ENCODE data around the gene MYZAP. TPM values are rescaled to one million over a fixed set of nuclear protein-coding genes. Genes with fewer than 3 reads are reported as not detected.

The MYZAP gene
- total and polyA plus RNA-seq, 2 of the 13 experiments (the other 11 are each of a cell fraction or from before 2014, with no cell fraction given), result not detected

DNA sequence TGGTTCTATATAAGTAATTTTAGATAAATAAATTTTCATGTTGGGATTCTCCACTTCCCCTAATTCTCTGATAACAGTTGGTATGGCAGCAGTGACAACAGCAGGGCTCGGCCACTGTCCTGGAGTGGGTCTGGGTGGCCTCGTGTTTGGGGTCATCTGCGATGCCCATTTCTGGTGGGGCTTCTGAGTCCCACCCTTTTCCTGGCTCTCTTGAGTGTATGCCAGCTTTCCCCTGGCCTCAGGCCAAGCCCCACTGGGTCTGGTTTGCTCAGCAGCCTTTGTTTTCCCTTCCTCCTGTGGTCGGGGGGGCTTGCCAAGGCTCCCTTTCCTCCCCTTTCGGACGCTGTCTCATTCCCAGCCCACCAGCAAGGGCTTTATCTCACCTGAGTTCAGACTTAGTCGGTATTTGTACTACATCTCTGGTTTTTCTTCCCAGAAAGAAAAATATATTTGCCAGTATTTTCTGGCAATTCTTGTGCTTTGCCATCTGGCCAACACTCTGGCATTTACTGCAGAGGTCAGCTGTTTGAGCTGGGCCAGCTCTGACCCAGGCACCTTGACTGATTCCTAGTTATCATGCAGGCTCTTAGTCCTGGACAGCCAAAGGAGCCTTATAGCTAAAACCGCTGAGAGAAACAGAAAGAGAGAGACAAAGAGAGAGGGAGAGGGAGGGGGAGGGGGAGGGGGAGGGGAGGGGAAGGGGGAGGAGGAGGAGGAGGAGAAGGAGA, 35.2 kb downstream of the MYZAP start:
- no peaks in the 10 kb centered on the region for H3K9me3 ChIP-seq (ENCODE audit: low read length)
- no peaks in the 10 kb centered on the region; a peak in 1 of 5 replicates for H3K27me3 ChIP-seq (ENCODE audit: control insufficient read depth in 1 of 2, insufficient read depth in 2 of 2, low read length in 2 of 2)
- no peak for FAIRE-seq
- DNase-seq (ENCODE audit: low spot score), result no peak
- POLR2A ChIA-PET, result no interaction called here
- H2AFZ ChIP-seq (ENCODE audit: low read length), result no peak overlapping the region
- no peak for ATAC-seq
- H3K4me3 ChIP-seq (replicated peaks in 1 of 3; ENCODE audit: insufficient read depth in 1 of 3, low read depth in 2 of 3, low read length in 3 of 3), result no peak overlapping the region
- intact Hi-C loops (cut with micrococcal nuclease; ENCODE audit: unreplicated experiment), result no loop called here
- CTCF ChIA-PET (ENCODE audit: low intra/inter-chr PET ratio, low total read pairs), result no interaction called here
- no peak overlapping the region for H3K4me2 ChIP-seq (ENCODE audit: low read depth, low read length)
- in situ Hi-C loops (cut with HindIII; ENCODE audit: extremely low pct_ligation_motif_present, low pct_unique_long_range_greater_than_20kb), result no loop called here
- H3K9ac ChIP-seq (ENCODE audit: insufficient read depth, low read depth, low read length), result no peak overlapping the region
- BruUV-seq (replicated peaks), result no TSS peak
- TF ChIP-seq ZNF772 (CRISPR knock-in tag; IDR thresholded peaks at IDR 0.05) (no peak), SUZ12 (IDR thresholded peaks at IDR 0.05; ENCODE audit: low read depth, low read length) (no peak), NFE2 (CRISPR knock-in tag; IDR thresholded peaks at IDR 0.05) (no peak), TEAD3 (CRISPR knock-in tag; optimal IDR thresholded peaks at IDR 0.05; ENCODE audit: borderline replicate concordance) (no peak), ZNF792 (CRISPR knock-in tag; IDR thresholded peaks at IDR 0.05) (no peak), HOXA5 (CRISPR knock-in tag; IDR thresholded peaks at IDR 0.05) (no peak), U2AF2 (IDR thresholded peaks at IDR 0.05; ENCODE audit: low read depth, low read length) (no peak), ZFP82 (CRISPR knock-in tag; IDR thresholded peaks at IDR 0.05; ENCODE audit: borderline replicate concordance) (no peak), POLR2G (IDR thresholded peaks at IDR 0.05; ENCODE audit: low read depth, low read length) (no peak), ZNF761 (CRISPR knock-in tag; conservative IDR thresholded peaks at IDR 0.05) (no peak), SATB2 (CRISPR knock-in tag; IDR thresholded peaks at IDR 0.05) (no peak), GTF2F1 (IDR thresholded peaks at IDR 0.05; ENCODE audit: low read length) (no peak), TCF12 (IDR thresholded peaks at IDR 0.05) (no peak), TCF12 (CRISPR knock-in tag; IDR thresholded peaks at IDR 0.05) (no peak), GZF1 (CRISPR knock-in tag; IDR thresholded peaks at IDR 0.05) (no peak), ZNF24 (IDR thresholded peaks at IDR 0.05) (no peak), MTF2 (CRISPR knock-in tag; IDR thresholded peaks at IDR 0.05; ENCODE audit: borderline replicate concordance) (no peak)
- TF ChIP-seq, protein P1, sequence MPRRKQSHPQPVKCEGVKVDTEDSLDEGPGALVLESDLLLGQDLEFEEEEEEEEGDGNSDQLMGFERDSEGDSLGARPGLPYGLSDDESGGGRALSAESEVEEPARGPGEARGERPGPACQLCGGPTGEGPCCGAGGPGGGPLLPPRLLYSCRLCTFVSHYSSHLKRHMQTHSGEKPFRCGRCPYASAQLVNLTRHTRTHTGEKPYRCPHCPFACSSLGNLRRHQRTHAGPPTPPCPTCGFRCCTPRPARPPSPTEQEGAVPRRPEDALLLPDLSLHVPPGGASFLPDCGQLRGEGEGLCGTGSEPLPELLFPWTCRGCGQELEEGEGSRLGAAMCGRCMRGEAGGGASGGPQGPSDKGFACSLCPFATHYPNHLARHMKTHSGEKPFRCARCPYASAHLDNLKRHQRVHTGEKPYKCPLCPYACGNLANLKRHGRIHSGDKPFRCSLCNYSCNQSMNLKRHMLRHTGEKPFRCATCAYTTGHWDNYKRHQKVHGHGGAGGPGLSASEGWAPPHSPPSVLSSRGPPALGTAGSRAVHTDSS (CRISPR knock-in tag; conservative IDR thresholded peaks at IDR 0.05), result no peak
- TF ChIP-seq, protein P2, sequence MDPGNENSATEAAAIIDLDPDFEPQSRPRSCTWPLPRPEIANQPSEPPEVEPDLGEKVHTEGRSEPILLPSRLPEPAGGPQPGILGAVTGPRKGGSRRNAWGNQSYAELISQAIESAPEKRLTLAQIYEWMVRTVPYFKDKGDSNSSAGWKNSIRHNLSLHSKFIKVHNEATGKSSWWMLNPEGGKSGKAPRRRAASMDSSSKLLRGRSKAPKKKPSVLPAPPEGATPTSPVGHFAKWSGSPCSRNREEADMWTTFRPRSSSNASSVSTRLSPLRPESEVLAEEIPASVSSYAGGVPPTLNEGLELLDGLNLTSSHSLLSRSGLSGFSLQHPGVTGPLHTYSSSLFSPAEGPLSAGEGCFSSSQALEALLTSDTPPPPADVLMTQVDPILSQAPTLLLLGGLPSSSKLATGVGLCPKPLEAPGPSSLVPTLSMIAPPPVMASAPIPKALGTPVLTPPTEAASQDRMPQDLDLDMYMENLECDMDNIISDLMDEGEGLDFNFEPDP (CRISPR knock-in tag; conservative IDR thresholded peaks at IDR 0.05), result no peak
- TF ChIP-seq, protein P3, sequence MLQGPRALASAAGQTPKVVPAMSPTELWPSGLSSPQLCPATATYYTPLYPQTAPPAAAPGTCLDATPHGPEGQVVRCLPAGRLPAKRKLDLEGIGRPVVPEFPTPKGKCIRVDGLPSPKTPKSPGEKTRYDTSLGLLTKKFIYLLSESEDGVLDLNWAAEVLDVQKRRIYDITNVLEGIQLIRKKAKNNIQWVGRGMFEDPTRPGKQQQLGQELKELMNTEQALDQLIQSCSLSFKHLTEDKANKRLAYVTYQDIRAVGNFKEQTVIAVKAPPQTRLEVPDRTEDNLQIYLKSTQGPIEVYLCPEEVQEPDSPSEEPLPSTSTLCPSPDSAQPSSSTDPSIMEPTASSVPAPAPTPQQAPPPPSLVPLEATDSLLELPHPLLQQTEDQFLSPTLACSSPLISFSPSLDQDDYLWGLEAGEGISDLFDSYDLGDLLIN (CRISPR knock-in tag; IDR thresholded peaks at IDR 0.05; ENCODE audit: borderline replicate concordance), result no peak
- no peaks in the 10 kb centered on the region for H3K4me1 ChIP-seq (ENCODE audit: insufficient read depth, low read length)
- H4K20me1 ChIP-seq (ENCODE audit: insufficient read depth, low read length), result no peaks in the 10 kb centered on the region
- H3K79me2 ChIP-seq (ENCODE audit: insufficient read depth, low read length), result no peaks in the 10 kb centered on the region
- no peaks in the 10 kb centered on the region for H3K36me3 ChIP-seq (replicated peaks in 1 of 2; ENCODE audit: control insufficient read depth in 1 of 2, insufficient read depth in 2 of 2, low read length in 2 of 2)
- no peak overlapping the region for H3K27ac ChIP-seq (ENCODE audit: extremely low read length, insufficient read depth, low read length)
- WGBS (ENCODE audit: low lambda C conversion rate), result 23% methylated on average over 8 of the region's 8 CpGs
